ENCODE measurements around the gene ACOT7.
A peak's percentile ranks its signal among the peaks of the same experiment; 100 is the strongest.
"Not testable (repeated sequence)": the region's sequence is repeated elsewhere in the genome, so short reads cannot be mapped to it uniquely, and the experiment has no call there.

ACOT7 gene

GRCh38 chr1:6395781-6396244, 2.2 kb upstream of the ACOT7 start:
- not testable (repeated sequence) for DNase-seq

- not testable (repeated sequence) for DNase-seq
These were observed 1.6 kb upstream of the ACOT7 start for GRCh38 chr1:6395130-6395529.

- DNase-seq: no peak
These were observed 663 bp downstream of the ACOT7 start for GRCh38 chr1:6392809-6393399.

- DNase-seq: no peak
These were observed 1.4 kb downstream of the ACOT7 start for GRCh38 chr1:6391951-6392808.

GRCh38 chr1:6389971-6390370, 3.6 kb downstream of the ACOT7 start:
- DNase-seq: no peak

- no peak for DNase-seq
These were observed 7.1 kb downstream of the ACOT7 start for GRCh38 chr1:6386371-6386949.

- DNase-seq: no peak
These were observed 7.9 kb downstream of the ACOT7 start for GRCh38 chr1:6385488-6386191.

- DNase-seq: no peak
These were observed 8.6 kb downstream of the ACOT7 start for GRCh38 chr1:6384962-6385361.

GRCh38 chr1:6384135-6384534, 9.4 kb downstream of the ACOT7 start:
- no peak for DNase-seq

- DNase-seq: no peak
These were observed 13.5 kb downstream of the ACOT7 start for GRCh38 chr1:6380037-6380436.

GRCh38 chr1:6378096-6378746, 15.3 kb downstream of the ACOT7 start:
- no peak for DNase-seq

- DNase-seq: no peak
These were observed 19.4 kb downstream of the ACOT7 start for GRCh38 chr1:6373961-6374720.

- DNase-seq: not testable (repeated sequence)
These were observed 21.3 kb downstream of the ACOT7 start for GRCh38 chr1:6372236-6372635.

GRCh38 chr1:6370006-6370405, 23.6 kb downstream of the ACOT7 start:
- DNase-seq: no peak

GRCh38 chr1:6367381-6368012, 26.1 kb downstream of the ACOT7 start:
- DNase-seq: no peak

- DNase-seq: peak; percentile 67
These were observed 28.5 kb downstream of the ACOT7 start for GRCh38 chr1:6365047-6365446.

GRCh38 chr1:6363085-6363884, 30.3 kb downstream of the ACOT7 start:
- not testable (repeated sequence) for DNase-seq

- DNase-seq: no peak
These were observed 32.3 kb downstream of the ACOT7 start for GRCh38 chr1:6361124-6361775.

- DNase-seq: no peak
These were observed 33.0 kb downstream of the ACOT7 start for GRCh38 chr1:6360517-6361070.

GRCh38 chr1:6360117-6360496, 33.5 kb downstream of the ACOT7 start:
- DNase-seq: no peak

Measured in central memory CD4-positive, alpha-beta T cell (primary cell).